A549 (cell line): Measurements from ENCODE around the gene ZBED1. TPM values are rescaled to one million over a fixed set of nuclear protein-coding genes. Genes with fewer than 3 reads are reported as not detected.

Experiments used
- ATAC-seq, 2 experiments: fragments of 200-7000 bp in 1 of 2; fragments of >200 bp in 1 of 2; cut with Nextera tagmentation in 1 of 2; cut with Tn5 transposase in 1 of 2; 3 replicates each; pipeline versions ENCODE4 v1.8.0 to v1.9.1; 2018 to 2020; ENCODE audit warnings: mild to moderate bottlenecking in 1 of 2, moderate library complexity in 1 of 2
- CTCF ChIA-PET: fragments of 300-600 bp; sonication (Branson Sonifier 250); formaldehyde crosslinking; extraction: SDS; loops from one replicate; lab custom pipeline; 2021; ENCODE audit warnings: antibody characterized with exemption, inconsistent platforms; lab: Yijun Ruan, JAX
- POLR2A ChIA-PET: fragments of 350-600 bp; formaldehyde crosslinking; extraction: SDS; loops from one replicate; lab custom pipeline; 2021; ENCODE audit warnings: antibody characterized with exemption, inconsistent platforms; lab: Yijun Ruan, JAX
- DNase-seq, 2 experiments: peaks; one replicate each; pipeline versions ENCODE4 v3.0.0 to v3.0.0-alpha.2; 2011 to 2016; ENCODE audit warnings: low read depth in 1 of 2, low spot score in 1 of 2
- FAIRE-seq: peaks from 2 replicates; lab custom pipeline; 2011; peaks lifted over from hg19 to GRCh38; lab: Jason Lieb, UNC
- H3K27ac ChIP-seq, 2 experiments: fragments of >200 bp; sonication (Bioruptor Twin); formaldehyde crosslinking; 3 replicates each; pipeline ENCODE4 v1.5.1; 2016 to 2017
- H3K4me1 ChIP-seq: fragments of >200 bp; sonication (Bioruptor Twin); formaldehyde crosslinking; 3 replicates; pipeline ENCODE4 v1.6.1; 2016
- H3K4me2 ChIP-seq: fragments of >200 bp; sonication (Bioruptor Twin); formaldehyde crosslinking; 3 replicates; pipeline ENCODE4 v1.6.1; 2016
- H3K4me3 ChIP-seq: fragments of >200 bp; sonication (Bioruptor Twin); formaldehyde crosslinking; 3 replicates; pipeline ENCODE4 v1.5.1; 2016
- H3K9me3 ChIP-seq: fragments of >200 bp; sonication (Bioruptor Twin); formaldehyde crosslinking; 3 replicates; pipeline ENCODE4 v1.6.1; 2016
- CBX2 ChIP-seq: fragments of 200-600 bp; sonication (generic); IDR thresholded peaks from 2 replicates; pipeline ENCODE4 v1.6.1; 2016; ENCODE audit warnings: low read depth, mild to moderate bottlenecking, borderline replicate concordance
- CHD2 ChIP-seq: fragments of 150-350 bp; IDR thresholded peaks from 2 replicates; pipeline ENCODE4 v1.6.1; 2014; ENCODE audit warnings: low read length; ENCODE audit not compliant: partially characterized antibody
- CHD4 ChIP-seq: fragments of 200-600 bp; sonication (generic); IDR thresholded peaks from 2 replicates; pipeline ENCODE4 v1.6.1; 2016; ENCODE audit warnings: antibody characterized with exemption, mild to moderate bottlenecking, borderline replicate concordance
- CTCF ChIP-seq: fragments of >200 bp; sonication (Bioruptor Twin); formaldehyde crosslinking; IDR thresholded peaks from 3 replicates; pipeline ENCODE4 v1.5.1; 2016
- EHMT2 ChIP-seq: fragments of 200-600 bp; sonication (generic); IDR thresholded peaks from 2 replicates; pipeline ENCODE4 v1.6.1; 2016; ENCODE audit warnings: antibody characterized with exemption, low read depth, mild to moderate bottlenecking, moderate library complexity
- FOSB ChIP-seq: fragments of 250-450 bp; sonication (Bioruptor Pico); IDR thresholded peaks from 2 replicates; pipeline ENCODE4 v1.5.0; 2020; ENCODE audit warnings: mild to moderate bottlenecking, moderate library complexity
- HEYL ChIP-seq: fragments of 250-450 bp; sonication (Bioruptor Pico); IDR thresholded peaks from 2 replicates; pipeline ENCODE4 v1.8.0; 2021; ENCODE audit warnings: mild to moderate bottlenecking, moderate library complexity
- HMGXB4 ChIP-seq: fragments of 250-450 bp; sonication (Bioruptor Pico); IDR thresholded peaks from 2 replicates; pipeline ENCODE4 v1.5.0; 2021; ENCODE audit warnings: mild to moderate bottlenecking, moderate library complexity, borderline replicate concordance
- HOXA7 ChIP-seq: fragments of 250-450 bp; sonication (Bioruptor Pico); IDR thresholded peaks from 2 replicates; pipeline ENCODE4 v1.5.0; 2020; ENCODE audit warnings: mild to moderate bottlenecking, moderate library complexity
- HOXB5 ChIP-seq: fragments of 250-450 bp; sonication (Bioruptor Pico); IDR thresholded peaks from 2 replicates; pipeline ENCODE4 v1.5.0; 2020; ENCODE audit warnings: mild to moderate bottlenecking, moderate library complexity
- JUN ChIP-seq, 2 experiments: fragments of >200 bp; sonication (Bioruptor Twin); formaldehyde crosslinking; IDR thresholded peaks; 2 replicates in 1 of 2; 3 replicates in 1 of 2; pipeline ENCODE4 v1.6.1; 2016 to 2017
- KDM5A ChIP-seq: fragments of 200-600 bp; sonication (generic); IDR thresholded peaks from 2 replicates; pipeline ENCODE4 v1.6.1; 2016; ENCODE audit warnings: antibody characterized with exemption, mild to moderate bottlenecking
- RAD21 ChIP-seq, 2 experiments: fragments of >200 bp in 1 of 2; sonication (Bioruptor Twin) in 1 of 2; formaldehyde crosslinking in 1 of 2; IDR thresholded peaks in 1 of 2; conservative IDR thresholded peaks in 1 of 2; 2 replicates in 1 of 2; 3 replicates in 1 of 2; pipeline ENCODE4 v1.6.1; 2012 to 2018; ENCODE audit warnings: inconsistent platforms in 1 of 2
- RCOR1 ChIP-seq: fragments of 150-350 bp; IDR thresholded peaks from 2 replicates; pipeline ENCODE4 v1.6.1; 2014; ENCODE audit warnings: antibody characterized with exemption, low read length, low read depth
- SMC3 ChIP-seq: fragments of >200 bp; sonication (Bioruptor Twin); formaldehyde crosslinking; IDR thresholded peaks from 3 replicates; pipeline ENCODE4 v1.6.1; 2018; ENCODE audit warnings: inconsistent platforms
- TFCP2L1 ChIP-seq: fragments of 250-450 bp; sonication (Bioruptor Pico); IDR thresholded peaks from 2 replicates; pipeline ENCODE4 v1.5.0; 2021; ENCODE audit warnings: mild to moderate bottlenecking
- USF2 ChIP-seq: fragments of 450-650 bp; IDR thresholded peaks from 2 replicates; pipeline ENCODE4 v1.6.1; 2014; ENCODE audit warnings: antibody characterized with exemption
- ZNF302 ChIP-seq: fragments of 250-450 bp; sonication (Bioruptor Pico); IDR thresholded peaks from 2 replicates; pipeline ENCODE4 v1.9.0; 2021; ENCODE audit warnings: inconsistent platforms, mild to moderate bottlenecking, moderate library complexity
- WGBS: methylation state at CpG from one replicate; pipeline ENCODE4 v1.1.6; 2017; ENCODE audit errors: missing lambda C conversion rate; 5-methylcytosine and 5-hydroxymethylcytosine counted together
- polyA plus RNA-seq, 4 experiments: library from polyadenylated mRNA; depleted of rRNA in 3 of 4; stranded (reverse); fragments of >200 nt; fragmentation: RNase III in 1 of 4; extraction: RNeasy Plus Mini Kit Qiagen cat#74134 plus additional on column Dnase treatment in 1 of 4; gene quantifications; 2 replicates in 3 of 4; 3 replicates in 1 of 4; pipeline ENCODE4 v1.2.3, GENCODE V29; 2011 to 2017

The ZBED1 gene
- polyA plus RNA-seq, 2 of the 4 experiments (the other 2 are of a cell fraction), result 19.7 to 21.9 TPM

GRCh38 chrX:2449135-2449886 is 51.5 kb downstream of the ZBED1 start (continued):
- TF ChIP-seq HOXA7 (CRISPR knock-in tag) (no peak), JUN (IDR thresholded peaks at IDR 0.05) (no peak), CHD2 (no peak), CBX2 (no peak), ZNF302 (CRISPR knock-in tag) (no peak), KDM5A (no peak)

- ATAC-seq (no peak), DNase-seq (no peak), FAIRE-seq (no peak)
- Histone ChIP-seq H3K9me3 (no peaks in the 10 kb centered on the region), H3K27ac (no peak overlapping the region), H3K4me3 (no peak overlapping the region), H3K4me1 (peaks cover 11% of the 10 kb centered on the region; the same call in 1 of the 3 replicates), H3K4me2 (no peak overlapping the region)
- 69% methylated on average over 2 of the region's 2 CpGs for WGBS
- ChIA-PET CTCF (no interaction called here), POLR2A (no interaction called here)
- TF ChIP-seq TFCP2L1 (CRISPR knock-in tag), result no peak
- TF ChIP-seq RAD21 (conservative IDR thresholded peaks at IDR 0.05 in 1 of 2, IDR thresholded peaks at IDR 0.05 in 1 of 2), result no peak
- TF ChIP-seq EHMT2, result no peak
- no peak for TF ChIP-seq HOXB5 (CRISPR knock-in tag)
- no peak for TF ChIP-seq CTCF
- TF ChIP-seq SMC3, result no peak
- TF ChIP-seq USF2, result no peak
- no peak for TF ChIP-seq HMGXB4 (CRISPR knock-in tag)
- no peak for TF ChIP-seq FOSB
- no peak for TF ChIP-seq CHD4
Measured at GRCh38 chrX:2447484-2447883, 53.3 kb downstream of the ZBED1 start.

- ChIA-PET POLR2A (no interaction called here), CTCF (no interaction called here)
- 96% methylated on average over 14 of the region's 14 CpGs for WGBS
- Histone ChIP-seq H3K4me3 (no peak overlapping the region), H3K9me3 (no peaks in the 10 kb centered on the region), H3K4me1 (peaks cover 10% of the 10 kb centered on the region; the same call in 1 of the 3 replicates), H3K4me2 (no peak overlapping the region), H3K27ac (no peak overlapping the region)
- ATAC-seq, result no peak
- DNase-seq, result no peak
- TF ChIP-seq RCOR1 (no peak), HEYL (CRISPR knock-in tag) (no peak)
- no peak for FAIRE-seq
Measured at GRCh38 chrX:2446815-2447214, 54.0 kb downstream of the ZBED1 start.
